Measurements from ENCODE around the gene LPP.

DNA sequence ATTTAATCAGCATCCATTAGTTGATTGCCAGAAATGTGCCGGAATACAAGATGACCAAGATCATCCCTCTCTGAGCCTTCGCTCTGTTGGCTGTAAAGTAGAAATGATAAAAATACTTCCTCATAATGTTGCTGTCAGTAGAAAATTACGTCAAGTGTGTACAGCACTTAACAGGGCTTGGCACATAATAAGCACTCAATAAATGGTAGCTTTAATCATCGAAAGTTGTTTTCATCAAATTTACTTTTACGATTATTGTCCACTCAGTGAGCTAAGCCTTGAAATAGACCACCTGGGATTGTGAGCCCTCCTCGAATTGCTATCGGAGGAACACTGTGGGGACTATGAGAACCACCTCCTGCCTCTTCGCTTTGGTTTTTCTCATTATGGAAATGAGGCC lies 716.5 kb downstream of the LPP start:
- TF ChIP-seq, protein P1, sequence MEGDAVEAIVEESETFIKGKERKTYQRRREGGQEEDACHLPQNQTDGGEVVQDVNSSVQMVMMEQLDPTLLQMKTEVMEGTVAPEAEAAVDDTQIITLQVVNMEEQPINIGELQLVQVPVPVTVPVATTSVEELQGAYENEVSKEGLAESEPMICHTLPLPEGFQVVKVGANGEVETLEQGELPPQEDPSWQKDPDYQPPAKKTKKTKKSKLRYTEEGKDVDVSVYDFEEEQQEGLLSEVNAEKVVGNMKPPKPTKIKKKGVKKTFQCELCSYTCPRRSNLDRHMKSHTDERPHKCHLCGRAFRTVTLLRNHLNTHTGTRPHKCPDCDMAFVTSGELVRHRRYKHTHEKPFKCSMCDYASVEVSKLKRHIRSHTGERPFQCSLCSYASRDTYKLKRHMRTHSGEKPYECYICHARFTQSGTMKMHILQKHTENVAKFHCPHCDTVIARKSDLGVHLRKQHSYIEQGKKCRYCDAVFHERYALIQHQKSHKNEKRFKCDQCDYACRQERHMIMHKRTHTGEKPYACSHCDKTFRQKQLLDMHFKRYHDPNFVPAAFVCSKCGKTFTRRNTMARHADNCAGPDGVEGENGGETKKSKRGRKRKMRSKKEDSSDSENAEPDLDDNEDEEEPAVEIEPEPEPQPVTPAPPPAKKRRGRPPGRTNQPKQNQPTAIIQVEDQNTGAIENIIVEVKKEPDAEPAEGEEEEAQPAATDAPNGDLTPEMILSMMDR (IDR thresholded peaks at IDR 0.05), result no peak
- no peak for TF ChIP-seq POLR2A (IDR thresholded peaks at IDR 0.05)

Data from Peyer's patch (tissue), 4 donors.